Hepatocyte (in vitro differentiated cells): Measurements from ENCODE around the gene TBC1D2. TPM values are rescaled to one million over a fixed set of nuclear protein-coding genes. Genes with fewer than 3 reads are reported as not detected.

ENCODE experiments used
- DNase-seq: peaks from one replicate; pipeline ENCODE4 v3.0.0-alpha.2; 2016; ENCODE audit warnings: low spot score
- H2AFZ ChIP-seq: fragments of 200-600 bp; sonication (generic); 2 replicates; pipeline ENCODE4 v1.6.0; 2016; ENCODE audit warnings: antibody characterized with exemption, mild to moderate bottlenecking
- H3K27ac ChIP-seq: fragments of 200-600 bp; sonication (generic); 2 replicates; pipeline ENCODE4 v1.5.1; 2016; ENCODE audit warnings: mild to moderate bottlenecking
- H3K27me3 ChIP-seq: fragments of 200-600 bp; sonication (generic); 2 replicates; pipeline ENCODE4 v1.6.1; 2016
- H3K36me3 ChIP-seq: fragments of 200-600 bp; sonication (generic); replicated peaks from 2 replicates; pipeline ENCODE4 v1.5.1; 2016; ENCODE audit warnings: low read depth; ENCODE audit not compliant: insufficient read depth
- H3K4me1 ChIP-seq: fragments of 200-600 bp; sonication (generic); 2 replicates; pipeline ENCODE4 v1.5.1; 2016; ENCODE audit warnings: mild to moderate bottlenecking, moderate library complexity; ENCODE audit not compliant: insufficient read depth
- H3K4me2 ChIP-seq: fragments of 200-600 bp; sonication (generic); 2 replicates; pipeline ENCODE4 v1.6.0; 2016
- H3K4me3 ChIP-seq: fragments of 200-600 bp; sonication (generic); 2 replicates; pipeline ENCODE4 v1.5.1; 2016; ENCODE audit warnings: mild to moderate bottlenecking
- H3K79me2 ChIP-seq: fragments of 200-600 bp; sonication (generic); 2 replicates; pipeline ENCODE4 v1.6.0; 2017; ENCODE audit warnings: mild to moderate bottlenecking
- H3K9me2 ChIP-seq: fragments of 200-600 bp; sonication (generic); replicated peaks from 2 replicates; pipeline ENCODE4 v1.6.0; 2017; ENCODE audit warnings: mild to moderate bottlenecking; ENCODE audit not compliant: insufficient read depth
- H3K9me3 ChIP-seq: fragments of 200-600 bp; sonication (generic); 2 replicates; pipeline ENCODE4 v1.5.1; 2016; ENCODE audit warnings: low read depth, mild to moderate bottlenecking
- H4K20me1 ChIP-seq: fragments of 200-600 bp; sonication (generic); 2 replicates; pipeline ENCODE4 v1.6.0; 2016; ENCODE audit warnings: mild to moderate bottlenecking; ENCODE audit not compliant: insufficient read depth, poor library complexity, severe bottlenecking
- CTCF ChIP-seq: fragments of 200-600 bp; sonication (generic); IDR thresholded peaks from 2 replicates; pipeline ENCODE4 v1.5.1; 2016; ENCODE audit warnings: antibody characterized with exemption, mild to moderate bottlenecking; ENCODE audit not compliant: poor library complexity
- EZH2 ChIP-seq: fragments of 200-600 bp; sonication (generic); IDR thresholded peaks from 2 replicates; pipeline ENCODE4 v1.6.1; 2016; ENCODE audit warnings: antibody characterized with exemption, mild to moderate bottlenecking, borderline replicate concordance
- EZH2phosphoT487 ChIP-seq: fragments of 200-600 bp; sonication (generic); IDR thresholded peaks from one replicate; pipeline ENCODE4 v1.6.1; 2018; ENCODE audit warnings: antibody characterized with exemption, mild to moderate bottlenecking, low read depth, moderate library complexity; ENCODE audit not compliant: unreplicated experiment, severe bottlenecking
- WGBS: methylation state at CpG from one replicate; pipeline ENCODE4 v1.1.6; 2016; ENCODE audit warnings: low lambda C conversion rate; ENCODE audit errors: missing lambda C conversion rate; 5-methylcytosine and 5-hydroxymethylcytosine counted together
- polyA plus RNA-seq: library from polyadenylated mRNA; unstranded; fragments of >200 nt; fragmentation: Nextera tagmentation; extraction: Ambion mirVana; gene quantifications from 2 replicates; pipeline ENCODE4 v1.2.1, GENCODE V29; 2016
- total RNA-seq: library from RNA; depleted of rRNA; stranded (reverse); fragments of >200 nt; gene quantifications from 2 replicates; pipeline ENCODE4 v1.2.3, GENCODE V29; 2014

The TBC1D2 gene
- total and polyA plus RNA-seq, 2 experiments from 2014 or later: 20.0 to 31.6 TPM

- Histone ChIP-seq H3K36me3 (no peaks in the 10 kb centered on the region), H3K79me2 (no peaks in the 10 kb centered on the region), H3K4me3 (no peak overlapping the region), H3K4me2 (no peak overlapping the region), H3K4me1 (no peaks in the 10 kb centered on the region), H3K27ac (no peak overlapping the region), H3K9me3 (no peaks in the 10 kb centered on the region), H4K20me1 (no peaks in the 10 kb centered on the region), H3K27me3 (no peaks in the 10 kb centered on the region), H3K9me2 (no peaks in the 10 kb centered on the region), H2AFZ (no peak overlapping the region)
- no peak for DNase-seq
- TF ChIP-seq CTCF: no peak
- no peak for TF ChIP-seq EZH2phosphoT487
- no peak for TF ChIP-seq EZH2
- 91% methylated on average over 6 of the region's 6 CpGs for WGBS
Measured at GRCh38 chr9:98214811-98215210, 40.6 kb downstream of the TBC1D2 start.

DNA sequence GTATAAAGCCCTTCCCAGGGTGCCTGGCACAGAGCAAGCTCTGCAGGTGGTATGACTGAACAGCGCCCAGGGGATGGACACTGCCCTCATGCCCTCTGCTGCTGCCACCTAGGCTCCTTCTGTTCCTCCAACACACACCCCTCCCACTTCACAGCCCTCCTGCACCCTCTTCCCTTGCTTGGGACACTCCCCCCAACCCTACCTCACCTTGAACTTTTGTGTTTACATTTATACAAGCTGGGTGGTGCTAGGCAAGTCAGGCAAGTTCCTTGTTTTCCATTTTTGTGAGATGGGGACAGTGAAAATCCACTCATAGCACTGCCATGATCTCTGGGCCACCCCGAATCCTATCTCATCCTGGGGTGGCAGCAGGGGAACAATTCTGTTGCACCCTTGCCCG is 44.2 kb downstream of the TBC1D2 start:
- no peaks in the 10 kb centered on the region for H3K9me2 ChIP-seq
- no peak overlapping the region for H2AFZ ChIP-seq
- 98% methylated on average over 3 of the region's 3 CpGs for WGBS
- no peaks in the 10 kb centered on the region for H3K79me2 ChIP-seq
- H3K27me3 ChIP-seq: no peaks in the 10 kb centered on the region
- no peaks in the 10 kb centered on the region for H4K20me1 ChIP-seq
- H3K4me3 ChIP-seq: no peak overlapping the region
- no peaks in the 10 kb centered on the region for H3K36me3 ChIP-seq
- DNase-seq: no peak
- no peaks in the 10 kb centered on the region for H3K4me1 ChIP-seq
- TF ChIP-seq EZH2: no peak
- no peak for TF ChIP-seq EZH2phosphoT487
- H3K27ac ChIP-seq: no peak overlapping the region
- H3K9me3 ChIP-seq: no peaks in the 10 kb centered on the region
- H3K4me2 ChIP-seq: no peak overlapping the region

DNA sequence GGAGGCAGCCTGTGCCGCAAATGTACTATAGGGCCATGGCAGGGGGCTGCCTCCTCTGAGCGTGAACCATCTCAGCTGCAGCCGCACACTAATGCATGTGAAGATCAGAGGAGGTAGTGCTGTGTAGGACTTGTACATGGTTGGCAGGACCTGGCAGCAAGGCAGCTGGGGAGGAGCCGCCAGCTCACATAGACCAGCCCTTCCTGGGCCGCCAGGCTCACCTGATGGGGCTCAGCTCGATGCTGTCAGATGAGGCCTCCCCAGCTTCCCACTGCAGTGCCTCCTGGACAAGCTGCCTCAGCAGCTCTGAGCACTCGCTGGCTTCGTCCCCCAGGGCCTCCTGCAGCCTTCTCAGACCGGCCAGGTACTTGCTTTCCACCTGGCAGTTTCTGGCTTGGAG is 45.0 kb downstream of the TBC1D2 start:
- Histone ChIP-seq H4K20me1 (no peaks in the 10 kb centered on the region), H3K4me1 (no peaks in the 10 kb centered on the region), H3K9me2 (no peaks in the 10 kb centered on the region), H2AFZ (no peak overlapping the region), H3K4me3 (no peak overlapping the region), H3K36me3 (no peaks in the 10 kb centered on the region), H3K4me2 (no peak overlapping the region), H3K79me2 (no peaks in the 10 kb centered on the region), H3K27me3 (no peaks in the 10 kb centered on the region), H3K9me3 (no peaks in the 10 kb centered on the region), H3K27ac (no peak overlapping the region)
- no peak for DNase-seq
- TF ChIP-seq EZH2phosphoT487 (no peak), CTCF (no peak), EZH2 (no peak)
- WGBS: 93% methylated on average over 9 of the region's 9 CpGs

GRCh38 chr9:98209530-98209929 is 45.9 kb downstream of the TBC1D2 start:
- no peaks in the 10 kb centered on the region for H3K9me3 ChIP-seq

More at GRCh38 chr9:98209530-98209929, 45.9 kb downstream of the TBC1D2 start:
- no peak for DNase-seq
- H2AFZ ChIP-seq: no peak overlapping the region
- no peaks in the 10 kb centered on the region for H3K9me2 ChIP-seq
- no peak overlapping the region for H3K4me3 ChIP-seq
- H3K27ac ChIP-seq: no peak overlapping the region
- no peaks in the 10 kb centered on the region for H3K27me3 ChIP-seq
- no peaks in the 10 kb centered on the region for H3K4me1 ChIP-seq
- no peak for TF ChIP-seq EZH2phosphoT487
- TF ChIP-seq EZH2: no peak
- TF ChIP-seq CTCF: no peak
- H3K36me3 ChIP-seq: no peaks in the 10 kb centered on the region
- no peaks in the 10 kb centered on the region for H3K79me2 ChIP-seq
- WGBS: 86% methylated on average over 3 of the region's 3 CpGs
- H4K20me1 ChIP-seq: no peaks in the 10 kb centered on the region
- no peak overlapping the region for H3K4me2 ChIP-seq
